RWPE1 (cell line): ENCODE measurements around the gene TEX51.

Source experiments
- CTCF ChIA-PET: fragments of 350-600 bp; sonication (Branson Sonifier 250); formaldehyde crosslinking; extraction: SDS; loops from one replicate; lab custom pipeline; 2021; lab: Yijun Ruan, JAX
- POLR2A ChIA-PET: fragments of 400-600 bp; formaldehyde crosslinking; extraction: SDS; loops from one replicate; lab custom pipeline; 2020; ENCODE audit warnings: antibody characterized with exemption; ENCODE audit not compliant: low non-redundant PET; lab: Yijun Ruan, JAX
- DNase-seq: peaks from one replicate; pipeline ENCODE4 v3.0.0; 2012; ENCODE audit warnings: low spot score
- H3K27ac ChIP-seq: fragments of 450-650 bp; 2 replicates; pipeline ENCODE4 v1.5.1; 2017
- CTCF ChIP-seq: fragments of 450-650 bp; conservative IDR thresholded peaks from 2 replicates; pipeline ENCODE4 v1.5.1; 2017; ENCODE audit warnings: low read depth, mild to moderate bottlenecking

The TEX51 gene

DNA sequence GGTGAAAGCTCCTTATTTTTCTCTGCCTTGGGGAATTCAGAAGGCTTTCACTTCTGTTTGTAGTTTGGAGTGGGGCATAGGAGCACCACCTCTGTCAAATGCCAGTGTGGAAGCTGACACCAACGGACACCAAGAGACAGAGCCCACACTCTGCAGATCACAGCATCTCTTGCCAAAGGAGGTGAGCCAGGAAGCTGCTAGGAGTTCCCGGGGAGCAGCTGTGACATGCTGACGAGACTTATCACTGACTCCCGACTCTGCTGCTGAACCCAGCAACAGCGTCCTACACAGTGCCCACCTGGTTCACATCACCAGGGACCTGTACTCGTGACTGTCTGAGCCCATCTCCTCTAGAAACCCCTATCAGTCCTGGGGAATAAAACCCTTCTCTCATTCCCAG lies 8.1 kb downstream of the TEX51 start:
- no peak for TF ChIP-seq CTCF
- DNase-seq: no peak
- no peak overlapping the region for H3K27ac ChIP-seq
- POLR2A ChIA-PET: no interaction called here
- CTCF ChIA-PET: no interaction called here

DNA sequence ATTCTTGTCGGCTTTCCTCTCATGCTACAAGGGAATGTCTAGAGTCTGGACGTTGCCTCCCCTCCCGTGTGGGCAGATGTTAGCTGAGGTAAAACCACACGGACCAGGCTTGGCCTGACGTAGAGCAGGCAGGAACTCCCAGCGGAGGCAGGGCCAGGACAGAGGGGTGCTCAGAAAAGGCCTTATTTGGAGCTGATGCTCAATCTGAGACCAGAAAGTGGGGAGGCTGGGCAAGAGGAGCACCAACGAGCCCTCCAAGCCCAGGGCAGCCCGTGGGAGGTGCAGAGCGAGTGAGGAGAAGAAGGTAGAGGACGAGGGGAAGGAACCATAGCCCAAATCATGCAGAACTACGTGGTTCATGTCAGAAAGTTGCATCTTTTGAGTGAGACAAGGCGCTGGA lies 9.0 kb downstream of the TEX51 start:
- no peak for TF ChIP-seq CTCF
- POLR2A ChIA-PET: no interaction called here
- CTCF ChIA-PET: no interaction called here
- no peak overlapping the region for H3K27ac ChIP-seq
- no peak for DNase-seq

- CTCF ChIA-PET: no interaction called here
- no peak for DNase-seq
- no peak overlapping the region for H3K27ac ChIP-seq
- no peak for TF ChIP-seq CTCF
- POLR2A ChIA-PET: no interaction called here
Measured at GRCh38 chr2:126908721-126909177, 10.1 kb downstream of the TEX51 start.

GRCh38 chr2:126909366-126909765 lies 10.7 kb downstream of the TEX51 start:
- TF ChIP-seq CTCF: no peak
- POLR2A ChIA-PET: no interaction called here
- CTCF ChIA-PET: no interaction called here
- no peak overlapping the region for H3K27ac ChIP-seq
- no peak for DNase-seq

GRCh38 chr2:126909781-126910180 lies 11.1 kb downstream of the TEX51 start:
- TF ChIP-seq CTCF: no peak
- H3K27ac ChIP-seq: no peak overlapping the region
- CTCF ChIA-PET: no interaction called here
- POLR2A ChIA-PET: no interaction called here
- no peak for DNase-seq

- ChIA-PET POLR2A (no interaction called here), CTCF (no interaction called here)
- TF ChIP-seq CTCF: no peak
Measured at GRCh38 chr2:126910637-126911036, 11.9 kb downstream of the TEX51 start.

More at GRCh38 chr2:126910637-126911036, 11.9 kb downstream of the TEX51 start:
- no peak for DNase-seq
- no peak overlapping the region for H3K27ac ChIP-seq
